Choroid plexus epithelial cell (primary cell): ENCODE measurements around the gene BSN.

Experiments used
- DNase-seq: peaks from one replicate; pipeline ENCODE4 v3.0.0-alpha.2; 2010; ENCODE audit warnings: low read depth
- H3K4me3 ChIP-seq: 2 replicates; pipeline ENCODE4 v1.5.1; 2011; ENCODE audit warnings: low read depth, mild to moderate bottlenecking, control low read depth, low read length, moderate library complexity
- CTCF ChIP-seq: conservative IDR thresholded peaks from 2 replicates; pipeline ENCODE4 v1.5.1; 2011; ENCODE audit warnings: low read depth, mild to moderate bottlenecking, control low read depth, inconsistent platforms, low read length, moderate library complexity

BSN gene

GRCh38 chr3:49556500-49557275 is 2.4 kb downstream of the BSN start:
- DNase-seq, result no peak
- no peak for TF ChIP-seq CTCF
- H3K4me3 ChIP-seq, result no peak overlapping the region

- no peak for DNase-seq
- no peak for TF ChIP-seq CTCF
- H3K4me3 ChIP-seq, result no peak overlapping the region
These were observed 8.8 kb downstream of the BSN start for GRCh38 chr3:49563040-49563578.

- no peak overlapping the region for H3K4me3 ChIP-seq
- DNase-seq, result no peak
- no peak for TF ChIP-seq CTCF
These were observed 9.5 kb downstream of the BSN start for GRCh38 chr3:49563766-49564165.

GRCh38 chr3:49566312-49566711 is 12.0 kb downstream of the BSN start:
- peak; percentile 33 for DNase-seq
- H3K4me3 ChIP-seq, result no peak overlapping the region
- peak; percentile 56 for TF ChIP-seq CTCF

GRCh38 chr3:49567406-49567805 is 13.1 kb downstream of the BSN start:
- H3K4me3 ChIP-seq, result no peak overlapping the region
- no peak for TF ChIP-seq CTCF
- DNase-seq, result no peak

GRCh38 chr3:49568965-49569364 is 14.7 kb downstream of the BSN start:
- no peak for TF ChIP-seq CTCF
- no peak for DNase-seq
- H3K4me3 ChIP-seq, result no peak overlapping the region

- TF ChIP-seq CTCF, result no peak
- no peak overlapping the region for H3K4me3 ChIP-seq
- no peak for DNase-seq
These were observed 15.9 kb downstream of the BSN start for GRCh38 chr3:49570028-49570654.
